H1 (cell line): ENCODE results near the gene LSG1. TPM values are rescaled to one million over a fixed set of nuclear protein-coding genes. Genes with fewer than 3 reads are reported as not detected.

ENCODE experiments used
- BCL11A ChIP-seq, 2 experiments: IDR thresholded peaks; one replicate each; pipeline ENCODE4 v1.6.1; 2011; ENCODE audit warnings: low read depth in 2 of 2, low read length in 2 of 2, mild to moderate bottlenecking in 2 of 2
- CHD2 ChIP-seq: IDR thresholded peaks from 2 replicates; pipeline ENCODE4 v1.6.1; 2012; ENCODE audit warnings: low read length, improper control_type of control experiment
- CREB1 ChIP-seq: IDR thresholded peaks from 2 replicates; pipeline ENCODE4 v1.6.1; 2012; ENCODE audit warnings: inconsistent platforms
- KDM1A ChIP-seq: fragments of 200-600, 300-600 bp; sonication (generic); IDR thresholded peaks from 2 replicates; pipeline ENCODE4 v1.7.1; 2016; ENCODE audit warnings: mild to moderate bottlenecking, low read length, borderline replicate concordance
- MAFK ChIP-seq: IDR thresholded peaks from 2 replicates; pipeline ENCODE4 v1.6.1; 2012; ENCODE audit warnings: low read depth, mild to moderate bottlenecking, improper control_type of control experiment, low read length
- RXRA ChIP-seq: IDR thresholded peaks from 2 replicates; pipeline ENCODE4 v1.6.1; 2011; ENCODE audit warnings: low read depth, mild to moderate bottlenecking, low read length, moderate library complexity; ENCODE audit not compliant: insufficient read depth
- SRF ChIP-seq: IDR thresholded peaks from 2 replicates; pipeline ENCODE4 v1.6.1; 2011; ENCODE audit warnings: mild to moderate bottlenecking, low read depth, low read length, moderate library complexity
- polyA plus RNA-seq, 7 experiments: library from polyadenylated mRNA; depleted of rRNA in 3 of 7; stranded (reverse) in 5 of 7; unstranded in 2 of 7; fragments of >200 nt in 5 of 7; fragments of 200-250 nt in 2 of 7; gene quantifications; 1 replicate in 5 of 7; 2 replicates in 1 of 7; 4 replicates in 1 of 7; pipeline versions ENCODE4 v1.2.1 to v1.2.3, GENCODE V29; 2011 to 2013; ENCODE audit warnings: missing spikeins in 2 of 7, mixed read lengths in 2 of 7
- total RNA-seq: library from RNA; stranded (reverse); fragmentation: NEBNext Ultra II Directional; extraction: Animal tissue kit (Norgen Biotek cat#: 25700); gene quantifications from 2 replicates; pipeline ENCODE4 v1.2.1, GENCODE V29; 2021

Gene LSG1
- total and polyA plus RNA-seq, 2 of the 8 experiments (the other 6 are each of a cell fraction or from before 2014, with no cell fraction given), result 23.7 to 47.6 TPM

DNA sequence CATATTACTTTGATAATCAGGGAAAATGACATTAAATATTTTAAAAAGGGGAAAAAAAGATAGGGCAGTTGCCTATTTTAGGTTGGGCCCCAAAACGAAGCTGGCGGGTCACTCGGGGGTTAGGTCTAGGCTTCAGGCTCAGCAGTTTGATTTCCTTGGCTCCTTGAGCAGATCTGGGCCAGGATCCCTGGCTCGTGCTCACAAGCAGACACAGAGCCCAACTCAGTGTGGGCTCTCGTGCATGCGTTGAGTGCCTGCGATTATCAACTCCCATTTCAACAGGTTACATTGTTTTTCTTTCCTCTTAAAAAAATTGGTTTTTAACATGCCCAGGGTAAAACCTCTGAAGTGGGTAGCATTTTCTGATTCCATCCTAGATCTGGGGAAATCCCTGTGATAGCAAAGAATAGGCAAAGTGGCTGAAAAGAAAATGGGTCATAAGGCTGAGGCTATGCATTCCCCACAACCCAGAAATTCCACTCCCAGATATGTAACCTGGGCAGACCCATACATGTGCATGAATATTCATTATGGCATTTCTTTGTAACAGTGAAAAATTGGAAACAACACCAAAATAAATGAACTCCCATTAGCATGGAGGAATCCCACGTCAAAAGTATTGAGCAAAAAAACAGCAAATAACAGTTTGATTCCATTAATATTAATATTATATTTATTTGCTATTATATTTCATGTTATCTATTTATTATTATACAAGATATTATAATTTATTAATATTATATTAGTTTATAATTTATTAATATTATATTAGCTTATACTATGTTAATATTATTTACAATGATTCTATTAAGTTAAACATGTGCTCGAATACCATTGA, 41.5 kb upstream of the LSG1 start (continued):
- TF ChIP-seq KDM1A (no peak), SRF (no peak), MAFK (no peak), CREB1 (no peak), RXRA (no peak), BCL11A (IDR thresholded peaks at IDR 0.05; ENCODE audit: low read depth in 2 of 2, low read length in 2 of 2) (no peak), CHD2 (no peak)
